Endothelial cell of umbilical vein (primary cell): ENCODE results near the gene DUSP16. TPM values are rescaled to one million over a fixed set of nuclear protein-coding genes. Genes with fewer than 3 reads are reported as not detected.

Experiments
- BruUV-seq: library from RNA; stranded (reverse); fragments of 400-500 nt; replicated peaks from 2 replicates; lab custom pipeline; 2021; lab: Mats Ljungman, UMichigan
- CTCF ChIA-PET: fragments of 300-600, 350-600 bp; sonication (Branson Sonifier 250); formaldehyde crosslinking; loops from one replicate; lab custom pipeline; 2021; ENCODE audit warnings: antibody characterized with exemption, inconsistent platforms; lab: Charles Lee
- POLR2A ChIA-PET: fragments of 300-600, 350-600 bp; sonication (Branson Sonifier 250); formaldehyde crosslinking; loops from one replicate; lab custom pipeline; 2021; ENCODE audit warnings: antibody characterized with exemption, inconsistent platforms; lab: Charles Lee
- DNase-seq: peaks from one replicate; pipeline ENCODE4 v3.0.0-alpha.2; 2011; ENCODE audit warnings: low read depth, low spot score
- FAIRE-seq: peaks from 2 replicates; lab custom pipeline; 2011; peaks lifted over from hg19 to GRCh38; lab: Jason Lieb, UNC
- H2AFZ ChIP-seq: 2 replicates; pipeline ENCODE4 v1.6.0; 2012; ENCODE audit warnings: low read depth, low read length, control low read depth, inconsistent platforms
- H3K27ac ChIP-seq: 2 replicates; pipeline ENCODE4 v1.5.1; 2011; ENCODE audit warnings: low read depth, mild to moderate bottlenecking, control low read depth, low read length, moderate library complexity; ENCODE audit not compliant: insufficient read depth
- H3K27me3 ChIP-seq, 2 experiments: 2 replicates each; pipeline versions ENCODE4 v1.6.0 to v1.6.1; 2011; ENCODE audit warnings: low read length in 2 of 2, mixed read lengths in 1 of 2; ENCODE audit not compliant: control insufficient read depth in 2 of 2, insufficient read depth in 2 of 2
- H3K36me3 ChIP-seq, 2 experiments: 2 replicates in 1 of 2; 3 replicates in 1 of 2; pipeline ENCODE4 v1.5.1; 2011; ENCODE audit warnings: low read length in 2 of 2, mild to moderate bottlenecking in 1 of 2, moderate library complexity in 1 of 2; ENCODE audit not compliant: control insufficient read depth in 2 of 2, insufficient read depth in 2 of 2; ENCODE audit errors: extremely low read depth in 1 of 2
- H3K4me1 ChIP-seq: 3 replicates; pipeline ENCODE4 v1.5.1; 2011; ENCODE audit warnings: mild to moderate bottlenecking, low read length; ENCODE audit not compliant: control insufficient read depth, insufficient read depth; ENCODE audit errors: extremely low read depth
- H3K4me2 ChIP-seq: 2 replicates; pipeline ENCODE4 v1.6.1; 2011; ENCODE audit warnings: low read length, control low read depth, mixed read lengths; ENCODE audit not compliant: insufficient read depth
- H3K4me3 ChIP-seq, 3 experiments: fragments of 200-600 bp in 1 of 3; sonication (generic), shearing (Covaris generic) in 1 of 3; replicated peaks in 1 of 3; 2 replicates each; pipeline ENCODE4 v1.5.1; 2011 to 2016; ENCODE audit warnings: control low read depth in 3 of 3, low read length in 3 of 3, mild to moderate bottlenecking in 2 of 3, inconsistent platforms in 1 of 3, low read depth in 1 of 3, moderate library complexity in 1 of 3; ENCODE audit not compliant: insufficient read depth in 1 of 3
- H3K79me2 ChIP-seq: 2 replicates; pipeline ENCODE4 v1.6.0; 2012; ENCODE audit warnings: low read length, inconsistent platforms; ENCODE audit not compliant: control insufficient read depth, insufficient read depth
- H3K9ac ChIP-seq: replicated peaks from 2 replicates; pipeline ENCODE3; 2011; ENCODE audit warnings: low read length, control low read depth; ENCODE audit not compliant: insufficient read depth; ENCODE audit errors: extremely low read depth
- H3K9me1 ChIP-seq: replicated peaks from 3 replicates; pipeline ENCODE4 v1.6.0; 2011; ENCODE audit warnings: mild to moderate bottlenecking, low read length; ENCODE audit not compliant: control insufficient read depth, insufficient read depth; ENCODE audit errors: extremely low read depth
- H3K9me3 ChIP-seq: replicated peaks from 2 replicates; pipeline ENCODE4 v1.5.1; 2012; ENCODE audit warnings: low read length, inconsistent platforms; ENCODE audit not compliant: control insufficient read depth, insufficient read depth
- H4K20me1 ChIP-seq: replicated peaks from 2 replicates; pipeline ENCODE3; 2011; ENCODE audit warnings: mild to moderate bottlenecking, low read length; ENCODE audit not compliant: control insufficient read depth, insufficient read depth; ENCODE audit errors: extremely low read depth
- EZH2 ChIP-seq: IDR thresholded peaks from 2 replicates; pipeline ENCODE4 v1.6.1; 2012; ENCODE audit warnings: borderline replicate concordance, low read depth, mild to moderate bottlenecking, moderate library complexity, low read length, inconsistent platforms; ENCODE audit not compliant: severe bottlenecking
- FOS ChIP-seq: IDR thresholded peaks from 2 replicates; pipeline ENCODE4 v1.6.1; 2011; ENCODE audit warnings: mild to moderate bottlenecking, low read length, moderate library complexity, borderline replicate concordance; ENCODE audit not compliant: insufficient read depth
- GATA2 ChIP-seq: IDR thresholded peaks from 2 replicates; pipeline ENCODE4 v1.7.0; 2011; ENCODE audit warnings: low read depth, mild to moderate bottlenecking, moderate library complexity, mixed read lengths, low read length; ENCODE audit not compliant: insufficient read length, insufficient read depth
- JUN ChIP-seq: IDR thresholded peaks from 2 replicates; pipeline ENCODE4 v1.6.1; 2011; ENCODE audit warnings: borderline replicate concordance, low read depth; ENCODE audit not compliant: insufficient read length, insufficient read depth
- MYC ChIP-seq: IDR thresholded peaks from one replicate; pipeline ENCODE4 v1.6.1; 2011; ENCODE audit warnings: mild to moderate bottlenecking, low read depth, low read length
- POLR2A ChIP-seq: IDR thresholded peaks from 2 replicates; pipeline ENCODE4 v1.6.1; 2012; ENCODE audit warnings: low read depth, mild to moderate bottlenecking, control low read depth, low read length
- POLR2AphosphoS5 ChIP-seq: IDR thresholded peaks from 2 replicates; pipeline ENCODE4 v1.6.1; 2012; ENCODE audit warnings: low read depth, mild to moderate bottlenecking, control low read depth, low read length, moderate library complexity; ENCODE audit not compliant: insufficient read depth
- dilution Hi-C: fragments of 300-500 bp; cut with MboI; formaldehyde crosslinking; loops from one replicate; pipeline ENCODE4 v1.15.0; 2019; ENCODE audit warnings: low sequenced_read_pairs; ENCODE audit not compliant: extremely low pct_ligation_motif_present
- intact Hi-C: fragments of 100-400 bp; cut with micrococcal nuclease; formaldehyde crosslinking; loops from one replicate; pipeline ENCODE4 v1.10.0; 2022
- polyA plus RNA-seq, 4 experiments: library from polyadenylated mRNA; depleted of rRNA in 3 of 4; stranded (reverse) in 3 of 4; unstranded in 1 of 4; fragments of >200 nt; gene quantifications; 2 replicates each; pipeline versions ENCODE4 v1.2.1 to v1.2.3, GENCODE V29; 2011 to 2012; ENCODE audit warnings: missing spikeins in 1 of 4
- total RNA-seq: library from RNA; stranded (reverse); gene quantifications from 2 replicates; pipeline ENCODE4 v1.2.3, GENCODE V29; 2021
- TF ChIP-seq, protein P1 (sequence below): IDR thresholded peaks from 2 replicates; pipeline ENCODE4 v1.6.1; 2011; ENCODE audit not compliant: insufficient read depth, insufficient read length
- TF ChIP-seq, protein P2 (sequence below), 2 donors: IDR thresholded peaks; 1 replicate in 1 of 2; 2 replicates in 1 of 2; pipeline ENCODE4 v1.5.1; 2011; ENCODE audit warnings: low read length in 2 of 2, mild to moderate bottlenecking in 2 of 2, moderate library complexity in 2 of 2, control low read depth in 1 of 2, inconsistent platforms in 1 of 2, low read depth in 1 of 2; ENCODE audit not compliant: insufficient read depth in 1 of 2; ENCODE audit errors: extremely low read depth in 1 of 2

DUSP16 gene
- total and polyA plus RNA-seq, 2 donors (not counting 3 experiments of a cell fraction or from before 2014, with no cell fraction given), result 7.4 to 19.5 TPM

DNA sequence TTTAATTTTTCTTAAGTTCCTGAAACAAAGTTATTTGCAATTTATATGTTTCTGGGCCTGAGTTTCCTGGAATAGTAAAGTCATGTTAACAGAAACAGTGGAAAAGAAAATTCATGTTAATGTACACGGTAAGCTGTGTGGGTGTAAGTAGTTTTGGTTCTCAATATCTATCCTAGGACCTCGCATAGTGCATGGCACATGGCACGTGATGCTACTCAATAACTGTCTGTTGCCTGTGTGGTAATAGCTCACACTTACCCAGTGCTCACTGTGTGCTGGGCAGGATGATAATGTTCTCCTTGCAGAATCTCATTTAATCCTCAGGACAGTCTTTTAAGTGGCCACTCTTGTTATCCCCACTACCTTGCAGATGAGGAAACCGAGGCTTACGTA is 100.7 kb downstream of the DUSP16 start:
- H3K4me1 ChIP-seq, result peaks cover 2% of the 10 kb centered on the region
- DNase-seq, result no peak
- H3K79me2 ChIP-seq, result no peaks in the 10 kb centered on the region
- H3K9me3 ChIP-seq, result no peaks in the 10 kb centered on the region
- dilution Hi-C loops (no loop called here), intact Hi-C loops (no loop called here)
- H3K27ac ChIP-seq, result no peak overlapping the region
- H3K4me3 ChIP-seq, result no peak overlapping the region
- TF ChIP-seq JUN (no peak), EZH2 (no peak), MYC (no peak), POLR2AphosphoS5 (no peak), POLR2A (no peak), FOS (no peak), GATA2 (no peak)
- TF ChIP-seq, protein P1, sequence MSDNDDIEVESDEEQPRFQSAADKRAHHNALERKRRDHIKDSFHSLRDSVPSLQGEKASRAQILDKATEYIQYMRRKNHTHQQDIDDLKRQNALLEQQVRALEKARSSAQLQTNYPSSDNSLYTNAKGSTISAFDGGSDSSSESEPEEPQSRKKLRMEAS, result no peak
- TF ChIP-seq, protein P2, sequence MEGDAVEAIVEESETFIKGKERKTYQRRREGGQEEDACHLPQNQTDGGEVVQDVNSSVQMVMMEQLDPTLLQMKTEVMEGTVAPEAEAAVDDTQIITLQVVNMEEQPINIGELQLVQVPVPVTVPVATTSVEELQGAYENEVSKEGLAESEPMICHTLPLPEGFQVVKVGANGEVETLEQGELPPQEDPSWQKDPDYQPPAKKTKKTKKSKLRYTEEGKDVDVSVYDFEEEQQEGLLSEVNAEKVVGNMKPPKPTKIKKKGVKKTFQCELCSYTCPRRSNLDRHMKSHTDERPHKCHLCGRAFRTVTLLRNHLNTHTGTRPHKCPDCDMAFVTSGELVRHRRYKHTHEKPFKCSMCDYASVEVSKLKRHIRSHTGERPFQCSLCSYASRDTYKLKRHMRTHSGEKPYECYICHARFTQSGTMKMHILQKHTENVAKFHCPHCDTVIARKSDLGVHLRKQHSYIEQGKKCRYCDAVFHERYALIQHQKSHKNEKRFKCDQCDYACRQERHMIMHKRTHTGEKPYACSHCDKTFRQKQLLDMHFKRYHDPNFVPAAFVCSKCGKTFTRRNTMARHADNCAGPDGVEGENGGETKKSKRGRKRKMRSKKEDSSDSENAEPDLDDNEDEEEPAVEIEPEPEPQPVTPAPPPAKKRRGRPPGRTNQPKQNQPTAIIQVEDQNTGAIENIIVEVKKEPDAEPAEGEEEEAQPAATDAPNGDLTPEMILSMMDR (IDR thresholded peaks at IDR 0.05; ENCODE audit: extremely low read depth in 1 of 2, insufficient read depth in 1 of 2, low read depth in 1 of 2, low read length in 2 of 2), result no peak
- ChIA-PET POLR2A (no interaction called here), CTCF (interaction anchor here (1.9 kb wide), 1 partner anchor 12 kb away, joined by 4 read pairs; no protein-coding TSS in a partner anchor)
- H2AFZ ChIP-seq, result no peak overlapping the region
- no TSS peak for BruUV-seq
- no peak overlapping the region for H3K9ac ChIP-seq
- H4K20me1 ChIP-seq, result no peaks in the 10 kb centered on the region
- no peak overlapping the region for H3K4me2 ChIP-seq
- no peaks in the 10 kb centered on the region for H3K27me3 ChIP-seq
- no peaks in the 10 kb centered on the region for H3K36me3 ChIP-seq
- FAIRE-seq, result no peak
- H3K9me1 ChIP-seq, result no peaks in the 10 kb centered on the region
